T-cell (primary cell): Measurements from ENCODE around the gene MAPK11. TPM values are rescaled to one million over a fixed set of nuclear protein-coding genes. Genes with fewer than 3 reads are reported as not detected.
A peak's percentile ranks its signal among the peaks of the same experiment; 100 is the strongest.

Source experiments
- ATAC-seq, 4 experiments: fragments of 200-7000 bp in 3 of 4; fragments of 150-1000 bp in 1 of 4; cut with Tn5 transposase; replicated peaks in 1 of 4; 1 replicate in 3 of 4; 2 replicates in 1 of 4; pipeline ENCODE4 v1.10.0; 2021; ENCODE audit warnings: moderate library complexity in 3 of 4, mild to moderate bottlenecking in 2 of 4, moderate number of reproducible peaks in 1 of 4
- CTCF ChIA-PET, 2 donors: fragments of 300-600 bp; sonication (Branson Sonifier 250); formaldehyde crosslinking; loops; one replicate each; lab custom pipeline; 2022; ENCODE audit warnings: antibody characterized with exemption in 2 of 2; lab: Charles Lee
- POLR2A ChIA-PET, 2 donors: fragments of 300-600 bp; sonication (Branson Sonifier 250); formaldehyde crosslinking; loops; one replicate each; lab custom pipeline; 2022; ENCODE audit warnings: antibody characterized with exemption in 2 of 2; lab: Charles Lee
- DNase-seq, 35 experiments: peaks; one replicate each; pipeline versions ENCODE4 v3.0.0 to v3.0.0-alpha.2; 2013 to 2023
- H3K27ac ChIP-seq: one replicate; pipeline ENCODE4 v1.5.1; 2013; ENCODE audit warnings: low read length
- H3K27me3 ChIP-seq, 2 experiments: replicated peaks in 1 of 2; 1 replicate in 1 of 2; 2 replicates in 1 of 2; pipeline versions ENCODE4 v1.6.1 to v1.7.0; 2013; ENCODE audit warnings: low read length in 1 of 2, mixed read lengths in 1 of 2; ENCODE audit not compliant: control insufficient read depth in 2 of 2, insufficient read depth in 2 of 2; ENCODE audit errors: extremely low read depth in 1 of 2
- H3K36me3 ChIP-seq, 2 donors: 1 replicate in 1 of 2; 2 replicates in 1 of 2; pipeline versions ENCODE4 v1.6.1 to v1.7.0; 2013; ENCODE audit warnings: low read length in 1 of 2; ENCODE audit not compliant: control insufficient read depth in 2 of 2, insufficient read depth in 1 of 2; ENCODE audit errors: extremely low read depth in 1 of 2
- H3K4me1 ChIP-seq, 2 experiments: 1 replicate in 1 of 2; 2 replicates in 1 of 2; pipeline versions ENCODE4 v1.6.1 to v1.7.0; 2013; ENCODE audit warnings: low read length in 2 of 2, mixed read lengths in 1 of 2; ENCODE audit not compliant: insufficient read depth in 2 of 2, control insufficient read depth in 1 of 2; ENCODE audit errors: extremely low read depth in 1 of 2
- H3K4me3 ChIP-seq, 2 donors: 1 replicate in 1 of 2; 2 replicates in 1 of 2; pipeline versions ENCODE4 v1.5.1 to v1.7.0; 2013; ENCODE audit warnings: mild to moderate bottlenecking in 2 of 2, low read length in 1 of 2, moderate library complexity in 1 of 2; ENCODE audit not compliant: control insufficient read depth in 1 of 2; ENCODE audit errors: extremely low read depth in 1 of 2
- H3K9me3 ChIP-seq: 2 replicates; pipeline ENCODE4 v1.7.0; 2013
- H3K27ac Mint-ChIP-seq, 2 donors: one replicate each; pipeline ENCODE4 v1.8.0; 2020 to 2021; ENCODE audit warnings: mild to moderate bottlenecking in 2 of 2, mixed read lengths in 2 of 2
- H3K27me3 Mint-ChIP-seq, 2 donors: one replicate each; pipeline ENCODE4 v1.8.0; 2021 to 2022; ENCODE audit warnings: mixed read lengths in 2 of 2
- H3K36me3 Mint-ChIP-seq: one replicate; pipeline ENCODE4 v1.8.0; 2021; ENCODE audit warnings: mixed read lengths
- H3K4me1 Mint-ChIP-seq, 3 donors: one replicate each; pipeline ENCODE4 v1.8.0; 2020 to 2022; ENCODE audit warnings: mixed read lengths in 3 of 3, mild to moderate bottlenecking in 1 of 3
- H3K4me3 Mint-ChIP-seq, 3 donors: one replicate each; pipeline ENCODE4 v1.8.0; 2020 to 2022; ENCODE audit warnings: mild to moderate bottlenecking in 3 of 3, mixed read lengths in 3 of 3, moderate library complexity in 3 of 3
- H3K9me3 Mint-ChIP-seq, 3 donors: one replicate each; pipeline ENCODE4 v1.8.0; 2020 to 2022; ENCODE audit warnings: mixed read lengths in 3 of 3
- WGBS: methylation state at CpG from one replicate; pipeline ENCODE4 v1.1.5; 2013; ENCODE audit warnings: missing lambda C conversion rate; ENCODE audit not compliant: insufficient coverage; 5-methylcytosine and 5-hydroxymethylcytosine counted together
- total RNA-seq, 35 experiments: library from RNA in 6 of 35; stranded (reverse) in 6 of 35; fragments of 120-200 nt in 1 of 35; gene quantifications; one replicate each; pipeline versions ENCODE4 v1.2.1 to v1.2.4 and lab custom pipeline; 2013 to 2026

The MAPK11 gene
- total RNA-seq, 5 donors from 2014 or later (not counting 1 experiment from before 2014, with no cell fraction given) = 3.5 to 8.9 (median 5.6) TPM

- Mint-ChIP-seq H3K27ac (no peak overlapping the region), H3K27me3 (no peaks in the 10 kb centered on the region), H3K36me3 (peaks cover 44% of the 10 kb centered on the region), H3K4me1 (peaks cover 0 to 8% (median 4%) of the 10 kb centered on the region in 3 donors), H3K9me3 (no peaks in the 10 kb centered on the region), H3K4me3 (no peak overlapping the region)
- no peaks in the 10 kb centered on the region for H3K9me3 ChIP-seq
- H3K36me3 ChIP-seq = peaks cover 31 to 87% of the 10 kb centered on the region in 2 donors
- ChIA-PET CTCF (no interaction called here), POLR2A (no interaction called here)
- H3K4me3 ChIP-seq = no peak overlapping the region
- DNase-seq (no peak), ATAC-seq (no peak)
- H3K4me1 ChIP-seq = no peaks in the 10 kb centered on the region
- 96% methylated on average over 22 of the region's 24 CpGs for WGBS
- no peaks in the 10 kb centered on the region for H3K27me3 ChIP-seq
- H3K27ac ChIP-seq = no peak overlapping the region
Measured at GRCh38 chr22:50225200-50225969, 44.8 kb downstream of the MAPK11 start.

GRCh38 chr22:50224071-50224470, 46.1 kb downstream of the MAPK11 start:
- ATAC-seq = no peak
- Mint-ChIP-seq H3K9me3 (no peaks in the 10 kb centered on the region), H3K27ac (no peak overlapping the region), H3K4me1 (peaks cover 0 to 8% (median 1%) of the 10 kb centered on the region in 3 donors), H3K27me3 (no peaks in the 10 kb centered on the region), H3K36me3 (peaks cover 37% of the 10 kb centered on the region), H3K4me3 (no peak overlapping the region)
- POLR2A ChIA-PET = interaction anchor here in 1 of 2 donors (0.6 kb wide), 1 partner anchor 22 kb away, joined by 3 read pairs; no protein-coding TSS in a partner anchor
- Histone ChIP-seq H3K27me3 (no peaks in the 10 kb centered on the region), H3K4me3 (no peak overlapping the region), H3K36me3 (peaks cover 33 to 86% of the 10 kb centered on the region in 2 donors), H3K4me1 (no peaks in the 10 kb centered on the region), H3K9me3 (no peaks in the 10 kb centered on the region), H3K27ac (no peak overlapping the region)
- CTCF ChIA-PET = interaction anchor here in 1 of 2 donors (0.6 kb wide), 1 partner anchor 50 kb away, joined by 4 read pairs; no protein-coding TSS in a partner anchor
- no peak for DNase-seq
- 96% methylated on average over 16 of the region's 16 CpGs for WGBS

- Mint-ChIP-seq H3K9me3 (no peaks in the 10 kb centered on the region), H3K4me1 (peaks cover 0 to 1% (median 0%) of the 10 kb centered on the region in 3 donors), H3K36me3 (peaks cover 32% of the 10 kb centered on the region), H3K27me3 (no peaks in the 10 kb centered on the region), H3K27ac (no peak overlapping the region), H3K4me3 (no peak overlapping the region)
- POLR2A ChIA-PET = no interaction called here
- Histone ChIP-seq H3K36me3 (peaks cover 38 to 80% of the 10 kb centered on the region in 2 donors), H3K27ac (no peak overlapping the region), H3K4me1 (no peaks in the 10 kb centered on the region), H3K27me3 (no peaks in the 10 kb centered on the region), H3K9me3 (no peaks in the 10 kb centered on the region), H3K4me3 (no peak overlapping the region)
- CTCF ChIA-PET = no interaction called here
- no peak for ATAC-seq
- 90% methylated on average over 8 of the region's 8 CpGs for WGBS
- DNase-seq = no peak
Measured at GRCh38 chr22:50222508-50222907, 47.7 kb downstream of the MAPK11 start.

- no peak overlapping the region for H3K4me3 Mint-ChIP-seq
- ATAC-seq (no peak), DNase-seq (peak in 1 of 35 experiments; percentile 21)
- H3K9me3 ChIP-seq = no peaks in the 10 kb centered on the region
- H3K27me3 ChIP-seq = no peaks in the 10 kb centered on the region
- H3K4me1 Mint-ChIP-seq = no peaks in the 10 kb centered on the region
- no peaks in the 10 kb centered on the region for H3K4me1 ChIP-seq
- whole genome bisulfite sequencing = 95% methylated on average over 16 of the region's 19 CpGs
- no peaks in the 10 kb centered on the region for H3K9me3 Mint-ChIP-seq
- CTCF ChIA-PET = no interaction called here
- H3K4me3 ChIP-seq = no peak overlapping the region
- H3K27ac ChIP-seq = no peak overlapping the region
- H3K36me3 ChIP-seq = peaks cover 40 to 79% of the 10 kb centered on the region in 2 donors
- peaks cover 31% of the 10 kb centered on the region for H3K36me3 Mint-ChIP-seq
- no peaks in the 10 kb centered on the region for H3K27me3 Mint-ChIP-seq
- H3K27ac Mint-ChIP-seq = no peak overlapping the region
- POLR2A ChIA-PET = no interaction called here
Measured at GRCh38 chr22:50221410-50222300, 48.5 kb downstream of the MAPK11 start.

- Histone ChIP-seq H3K36me3 (peaks cover 41 to 81% of the 10 kb centered on the region in 2 donors), H3K4me1 (no peaks in the 10 kb centered on the region), H3K4me3 (no peak overlapping the region), H3K27ac (no peak overlapping the region), H3K27me3 (no peaks in the 10 kb centered on the region), H3K9me3 (no peaks in the 10 kb centered on the region)
- H3K4me1 Mint-ChIP-seq = no peaks in the 10 kb centered on the region
- H3K9me3 Mint-ChIP-seq = no peaks in the 10 kb centered on the region
- H3K4me3 Mint-ChIP-seq = no peak overlapping the region
- DNase-seq = no peak
- H3K27me3 Mint-ChIP-seq = no peaks in the 10 kb centered on the region
- no peak overlapping the region for H3K27ac Mint-ChIP-seq
- H3K36me3 Mint-ChIP-seq = peaks cover 32% of the 10 kb centered on the region
- 93% methylated on average over 34 of the region's 45 CpGs for WGBS
- ChIA-PET CTCF (no interaction called here), POLR2A (no interaction called here)
- ATAC-seq = no peak
Measured at GRCh38 chr22:50220603-50221409, 49.4 kb downstream of the MAPK11 start.
